A673 (cell line): Measurements from ENCODE around the gene STEAP4. TPM values are rescaled to one million over a fixed set of nuclear protein-coding genes. Genes with fewer than 3 reads are reported as not detected.

Experiments used
- BruUV-seq: library from RNA; stranded (reverse); fragments of 400-500 nt; replicated peaks from 2 replicates; lab custom pipeline; 2021; lab: Mats Ljungman, UMichigan
- CTCF ChIA-PET: fragments of 300-600 bp; sonication (Branson Sonifier 250); formaldehyde crosslinking; loops from one replicate; lab custom pipeline; 2022; ENCODE audit warnings: antibody characterized with exemption; lab: Charles Lee
- POLR2A ChIA-PET: fragments of 300-600 bp; sonication (Branson Sonifier 250); formaldehyde crosslinking; loops from one replicate; lab custom pipeline; 2022; ENCODE audit warnings: antibody characterized with exemption; ENCODE audit not compliant: low non-redundant PET; lab: Charles Lee
- DNase-seq: peaks from one replicate; pipeline ENCODE4 v3.0.0-alpha.2; 2015; ENCODE audit warnings: low spot score
- H3K27ac ChIP-seq: fragments of 200-600 bp; sonication (generic); 2 replicates; pipeline ENCODE4 v1.5.1; 2016; ENCODE audit warnings: mixed run types, low read depth, mild to moderate bottlenecking, mixed read lengths, antibody characterized with exemption, low read length; ENCODE audit not compliant: poor library complexity, severe bottlenecking
- H3K27me3 ChIP-seq: fragments of 200-600 bp; sonication (generic); replicated peaks from 2 replicates; pipeline ENCODE4 v1.6.1; 2017; ENCODE audit warnings: mixed run types, low read depth, mild to moderate bottlenecking, mixed read lengths, antibody characterized with exemption, low read length; ENCODE audit not compliant: insufficient read depth, poor library complexity
- H3K36me3 ChIP-seq: fragments of 200-600 bp; sonication (generic); 2 replicates; pipeline ENCODE4 v1.6.1; 2016; ENCODE audit warnings: mixed run types, mild to moderate bottlenecking, mixed read lengths, antibody characterized with exemption, low read length; ENCODE audit not compliant: insufficient read depth, poor library complexity, severe bottlenecking
- H3K4me1 ChIP-seq: fragments of 200-600 bp; sonication (generic); 2 replicates; pipeline ENCODE4 v1.6.1; 2017; ENCODE audit warnings: mixed run types, mild to moderate bottlenecking, mixed read lengths, antibody characterized with exemption, low read length; ENCODE audit not compliant: insufficient read depth, poor library complexity, severe bottlenecking
- H3K4me3 ChIP-seq: fragments of 200-600 bp; sonication (generic); 2 replicates; pipeline ENCODE4 v1.5.1; 2016; ENCODE audit warnings: low read depth, mixed run types, mild to moderate bottlenecking, mixed read lengths, low read length; ENCODE audit not compliant: poor library complexity, severe bottlenecking
- H3K9me3 ChIP-seq: fragments of 200-600 bp; sonication (generic); 2 replicates; pipeline ENCODE4 v1.6.1; 2016; ENCODE audit warnings: mixed run types, low read depth, mild to moderate bottlenecking, mixed read lengths, antibody characterized with exemption, low read length; ENCODE audit not compliant: poor library complexity, severe bottlenecking
- CTCF ChIP-seq: fragments of 300-800, 200-600 bp; sonication (generic); conservative IDR thresholded peaks from 2 replicates; pipeline ENCODE4 v1.5.1; 2017; ENCODE audit warnings: low read depth, mild to moderate bottlenecking, antibody characterized with exemption, low read length, moderate library complexity, mixed read lengths
- EZH2 ChIP-seq: fragments of 200-600 bp; sonication (generic); IDR thresholded peaks from 2 replicates; pipeline ENCODE4 v1.6.1; 2017; ENCODE audit warnings: borderline replicate concordance, low read depth, mild to moderate bottlenecking, mixed read lengths, antibody characterized with exemption, low read length; ENCODE audit not compliant: poor library complexity, severe bottlenecking
- intact Hi-C: fragments of 100-400 bp; cut with micrococcal nuclease; formaldehyde crosslinking; loops from one replicate; pipeline ENCODE4 v1.10.0; 2022; ENCODE audit not compliant: unreplicated experiment
- total RNA-seq: library from RNA; stranded (reverse); gene quantifications from 2 replicates; pipeline ENCODE4 v1.2.3, GENCODE V29; 2021

STEAP4 gene
- total RNA-seq, 1 experiment from 2014 or later = not detected

GRCh38 chr7:88243345-88243909 is 63.3 kb downstream of the STEAP4 start:
- Histone ChIP-seq H3K4me3 (no peak overlapping the region), H3K27me3 (peaks cover 11% of the 10 kb centered on the region), H3K4me1 (no peaks in the 10 kb centered on the region), H3K9me3 (no peaks in the 10 kb centered on the region), H3K27ac (no peak overlapping the region), H3K36me3 (no peaks in the 10 kb centered on the region)
- ChIA-PET CTCF (interaction anchor here (0.8 to 1.1 kb wide), 4 partner anchors 23 to 1380 kb away, joined by 3 to 7 read pairs (median 6); partner anchors contain the start of gene SRI), POLR2A (interaction anchor here (0.6 kb wide), 1 partner anchor 122 kb away, joined by 3 read pairs; no protein-coding TSS in a partner anchor)
- intact Hi-C loops = loop anchor here (2.0 to 10.0 kb wide), 3 partner anchors 591 to 1871 kb away; no protein-coding TSS in a partner anchor
- peak; percentile 70 for TF ChIP-seq CTCF
- no peak for TF ChIP-seq EZH2
- peak; percentile 52 for DNase-seq
- no TSS peak for BruUV-seq

GRCh38 chr7:88239852-88240251 is 66.8 kb downstream of the STEAP4 start:
- intact Hi-C loops = loop anchor here (5.0 to 10.0 kb wide), 2 partner anchors 1377 to 1875 kb away; no protein-coding TSS in a partner anchor
- CTCF ChIA-PET = no interaction called here

GRCh38 chr7:88233828-88234227 is 72.9 kb downstream of the STEAP4 start:
- Histone ChIP-seq H3K36me3 (no peaks in the 10 kb centered on the region), H3K27ac (no peak overlapping the region), H3K4me1 (no peaks in the 10 kb centered on the region), H3K9me3 (no peaks in the 10 kb centered on the region), H3K27me3 (no peaks in the 10 kb centered on the region), H3K4me3 (no peak overlapping the region)
- TF ChIP-seq CTCF (no peak), EZH2 (no peak)
- ChIA-PET CTCF (no interaction called here), POLR2A (no interaction called here)
- BruUV-seq = no TSS peak
- no peak for DNase-seq
- intact Hi-C loops = no loop called here

More at GRCh38 chr7:88239852-88240251, 66.8 kb downstream of the STEAP4 start:
- Histone ChIP-seq H3K36me3 (no peaks in the 10 kb centered on the region), H3K4me3 (no peak overlapping the region), H3K4me1 (no peaks in the 10 kb centered on the region), H3K9me3 (no peaks in the 10 kb centered on the region), H3K27me3 (no peaks in the 10 kb centered on the region), H3K27ac (no peak overlapping the region)
- TF ChIP-seq EZH2 = no peak
- TF ChIP-seq CTCF = no peak
- POLR2A ChIA-PET = no interaction called here
- DNase-seq = no peak
- no TSS peak for BruUV-seq
